ENCODE measurements around the gene ASB4.

Gene ASB4, protein sequence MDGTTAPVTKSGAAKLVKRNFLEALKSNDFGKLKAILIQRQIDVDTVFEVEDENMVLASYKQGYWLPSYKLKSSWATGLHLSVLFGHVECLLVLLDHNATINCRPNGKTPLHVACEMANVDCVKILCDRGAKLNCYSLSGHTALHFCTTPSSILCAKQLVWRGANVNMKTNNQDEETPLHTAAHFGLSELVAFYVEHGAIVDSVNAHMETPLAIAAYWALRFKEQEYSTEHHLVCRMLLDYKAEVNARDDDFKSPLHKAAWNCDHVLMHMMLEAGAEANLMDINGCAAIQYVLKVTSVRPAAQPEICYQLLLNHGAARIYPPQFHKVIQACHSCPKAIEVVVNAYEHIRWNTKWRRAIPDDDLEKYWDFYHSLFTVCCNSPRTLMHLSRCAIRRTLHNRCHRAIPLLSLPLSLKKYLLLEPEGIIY

DNA sequence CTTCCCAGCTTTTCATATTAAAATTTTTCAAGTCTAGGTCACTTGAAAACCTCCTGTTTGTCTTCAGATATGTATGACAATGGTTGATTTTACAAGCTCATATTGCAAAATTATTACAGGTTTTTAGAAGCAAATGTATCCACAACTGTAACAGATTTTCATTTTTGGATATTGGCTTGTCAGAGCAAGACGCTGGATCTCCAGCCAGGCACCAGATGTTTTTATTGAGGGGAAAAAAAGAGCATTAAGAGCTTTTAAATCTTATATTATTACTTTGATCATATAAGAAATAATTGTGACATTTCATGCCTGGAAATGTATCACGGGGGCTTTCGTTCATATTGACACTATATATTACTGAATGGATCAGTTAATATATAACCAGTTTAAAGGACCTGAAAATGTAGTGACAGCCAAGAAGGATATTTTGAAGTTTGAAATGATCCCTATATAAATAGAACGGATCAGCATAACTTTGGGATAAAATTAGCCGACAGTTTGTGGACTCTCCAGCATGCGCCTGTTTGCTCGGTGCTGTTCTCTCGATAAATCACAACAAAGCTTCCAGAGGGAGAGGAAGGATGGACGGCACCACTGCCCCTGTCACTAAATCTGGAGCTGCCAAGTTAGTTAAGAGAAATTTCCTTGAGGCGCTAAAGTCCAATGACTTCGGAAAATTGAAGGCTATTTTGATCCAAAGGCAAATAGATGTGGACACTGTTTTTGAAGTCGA lies at the start of gene ASB4:
ASB4 (plus strand) TSS at position 553 of the 733 bp plus-strand sequence; CDS start at position 582, 29 bp downstream.
- no peaks in the 10 kb centered on the region for H3K36me3 ChIP-seq
- H3K27ac ChIP-seq, result no peak within 1 kb of the TSS
- H3K4me1 ChIP-seq (ENCODE audit: control insufficient read depth in 1 of 2, insufficient read depth in 1 of 2, low read depth in 1 of 2, low read length in 1 of 2), result peaks cover 0 to 4% of the 10 kb centered on the region in 2 experiments
- no peaks in the 10 kb centered on the region for H3K27me3 ChIP-seq
- no peaks in the 10 kb centered on the region for H3K9me3 ChIP-seq
- TF ChIP-seq, protein P1, sequence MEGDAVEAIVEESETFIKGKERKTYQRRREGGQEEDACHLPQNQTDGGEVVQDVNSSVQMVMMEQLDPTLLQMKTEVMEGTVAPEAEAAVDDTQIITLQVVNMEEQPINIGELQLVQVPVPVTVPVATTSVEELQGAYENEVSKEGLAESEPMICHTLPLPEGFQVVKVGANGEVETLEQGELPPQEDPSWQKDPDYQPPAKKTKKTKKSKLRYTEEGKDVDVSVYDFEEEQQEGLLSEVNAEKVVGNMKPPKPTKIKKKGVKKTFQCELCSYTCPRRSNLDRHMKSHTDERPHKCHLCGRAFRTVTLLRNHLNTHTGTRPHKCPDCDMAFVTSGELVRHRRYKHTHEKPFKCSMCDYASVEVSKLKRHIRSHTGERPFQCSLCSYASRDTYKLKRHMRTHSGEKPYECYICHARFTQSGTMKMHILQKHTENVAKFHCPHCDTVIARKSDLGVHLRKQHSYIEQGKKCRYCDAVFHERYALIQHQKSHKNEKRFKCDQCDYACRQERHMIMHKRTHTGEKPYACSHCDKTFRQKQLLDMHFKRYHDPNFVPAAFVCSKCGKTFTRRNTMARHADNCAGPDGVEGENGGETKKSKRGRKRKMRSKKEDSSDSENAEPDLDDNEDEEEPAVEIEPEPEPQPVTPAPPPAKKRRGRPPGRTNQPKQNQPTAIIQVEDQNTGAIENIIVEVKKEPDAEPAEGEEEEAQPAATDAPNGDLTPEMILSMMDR (IDR thresholded peaks at IDR 0.05), result no peak
- H3K4me3 ChIP-seq (ENCODE audit: low read depth in 1 of 2, low read length in 1 of 2), result no peak within 1 kb of the TSS

DNA sequence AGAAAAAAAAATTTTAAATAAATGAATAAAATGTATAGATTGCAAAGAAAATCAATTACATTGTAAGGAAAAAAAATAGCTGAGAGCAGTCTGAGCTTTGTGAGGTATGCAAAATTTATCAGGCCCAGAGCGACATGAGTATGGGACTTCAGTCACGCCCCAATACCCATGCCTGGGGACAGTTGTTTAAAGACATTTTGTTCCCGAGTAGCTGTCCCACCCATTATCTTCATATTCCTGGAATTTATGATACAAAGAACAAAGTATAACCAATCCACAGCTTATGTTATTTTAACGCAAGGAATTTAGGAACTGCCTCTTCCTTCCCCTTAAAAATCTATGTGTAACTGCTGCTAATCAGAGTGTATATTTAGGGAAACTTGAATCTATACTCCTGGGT lies 49.3 kb upstream of the ASB4 start:
- Histone ChIP-seq H3K27ac (no peak overlapping the region), H3K9me3 (no peaks in the 10 kb centered on the region), H3K27me3 (peaks cover 19% of the 10 kb centered on the region), H3K36me3 (no peaks in the 10 kb centered on the region), H3K4me3 (ENCODE audit: low read depth in 1 of 2, low read length in 1 of 2) (no peak overlapping the region), H3K4me1 (ENCODE audit: control insufficient read depth in 1 of 2, insufficient read depth in 1 of 2, low read depth in 1 of 2, low read length in 1 of 2) (peaks cover 10 to 13% of the 10 kb centered on the region in 2 experiments)
- TF ChIP-seq, protein P1 (IDR thresholded peaks at IDR 0.05), result no peak

DNA sequence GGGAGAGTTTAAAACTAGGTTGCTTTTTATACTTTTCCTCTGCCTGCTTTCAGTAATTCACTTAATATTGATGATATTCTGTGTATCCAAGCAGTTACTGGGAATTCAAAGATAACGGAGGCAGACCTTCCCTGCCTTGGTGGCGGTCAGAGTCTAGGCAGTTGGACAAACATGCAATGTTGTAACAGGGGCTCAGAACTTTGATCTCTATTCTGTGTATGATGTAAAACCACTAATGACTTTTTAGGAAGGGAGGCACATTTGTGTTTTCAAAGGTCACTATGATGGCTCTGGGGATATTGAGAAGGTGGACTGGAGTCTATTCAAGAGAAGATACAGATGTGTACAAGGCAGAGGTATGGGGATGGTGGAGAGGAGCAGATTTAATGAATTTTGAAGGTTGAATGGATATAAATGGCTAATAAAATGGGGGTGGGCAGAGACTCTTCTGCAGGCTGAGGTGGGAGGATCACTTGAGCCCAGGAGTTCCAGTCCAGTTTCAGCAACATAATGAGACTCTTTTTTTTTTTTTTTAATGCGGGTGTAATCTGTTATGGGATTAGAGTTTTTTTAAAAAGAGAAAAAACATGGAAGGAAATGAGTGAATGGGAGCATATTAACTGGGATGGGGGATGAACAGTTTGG lies 45.2 kb upstream of the ASB4 start:
- Histone ChIP-seq H3K27me3 (peaks cover 2% of the 10 kb centered on the region), H3K9me3 (no peaks in the 10 kb centered on the region), H3K36me3 (no peaks in the 10 kb centered on the region), H3K4me1 (ENCODE audit: control insufficient read depth in 1 of 2, insufficient read depth in 1 of 2, low read depth in 1 of 2, low read length in 1 of 2) (no peaks in the 10 kb centered on the region), H3K4me3 (ENCODE audit: low read depth in 1 of 2, low read length in 1 of 2) (no peak overlapping the region), H3K27ac (no peak overlapping the region)
- TF ChIP-seq, protein P1 (IDR thresholded peaks at IDR 0.05), result no peak

DNA sequence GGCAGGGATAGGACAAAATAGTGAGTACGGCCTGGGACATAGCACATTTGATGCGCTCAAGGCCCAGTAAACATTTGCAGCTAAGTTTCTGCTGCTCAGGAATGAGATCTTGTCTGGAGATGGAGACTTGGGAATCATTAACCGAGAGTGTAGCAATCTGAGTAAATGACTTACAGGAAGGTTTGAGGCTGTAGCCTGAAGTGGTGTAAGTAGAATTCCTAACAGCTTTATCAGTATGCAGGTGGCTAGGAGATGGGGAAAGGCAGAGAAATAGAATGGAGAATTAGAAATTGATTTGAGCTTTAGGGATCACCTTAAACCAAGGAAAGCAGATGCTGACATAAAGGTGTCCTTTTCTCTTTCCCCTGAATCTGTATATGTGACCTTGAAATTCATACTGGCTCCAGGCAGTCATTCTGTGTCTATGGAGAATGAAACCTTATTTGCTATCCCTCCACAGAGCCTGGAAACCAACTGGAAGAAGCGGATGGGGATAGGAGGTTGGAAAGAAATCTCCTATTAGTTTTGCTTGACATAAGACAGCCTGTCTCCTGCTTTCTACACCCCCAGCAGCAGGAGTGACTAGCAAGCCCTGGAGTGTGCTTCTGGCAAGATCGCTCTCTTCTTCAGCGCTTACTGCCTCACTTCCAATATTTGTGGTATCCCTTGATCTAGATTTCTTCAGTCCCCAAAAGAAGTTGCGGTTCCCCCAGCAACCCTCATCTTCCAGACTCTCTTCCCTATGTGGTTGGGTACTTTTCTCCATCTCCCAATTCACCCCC lies 44.5 kb upstream of the ASB4 start:
- H3K4me3 ChIP-seq (ENCODE audit: low read depth in 1 of 2, low read length in 1 of 2), result no peak overlapping the region
- no peaks in the 10 kb centered on the region for H3K36me3 ChIP-seq
- no peaks in the 10 kb centered on the region for H3K4me1 ChIP-seq (ENCODE audit: control insufficient read depth in 1 of 2, insufficient read depth in 1 of 2, low read depth in 1 of 2, low read length in 1 of 2)
- no peaks in the 10 kb centered on the region for H3K9me3 ChIP-seq
- no peaks in the 10 kb centered on the region for H3K27me3 ChIP-seq
- H3K27ac ChIP-seq, result no peak overlapping the region
- TF ChIP-seq, protein P1 (IDR thresholded peaks at IDR 0.05), result no peak

DNA sequence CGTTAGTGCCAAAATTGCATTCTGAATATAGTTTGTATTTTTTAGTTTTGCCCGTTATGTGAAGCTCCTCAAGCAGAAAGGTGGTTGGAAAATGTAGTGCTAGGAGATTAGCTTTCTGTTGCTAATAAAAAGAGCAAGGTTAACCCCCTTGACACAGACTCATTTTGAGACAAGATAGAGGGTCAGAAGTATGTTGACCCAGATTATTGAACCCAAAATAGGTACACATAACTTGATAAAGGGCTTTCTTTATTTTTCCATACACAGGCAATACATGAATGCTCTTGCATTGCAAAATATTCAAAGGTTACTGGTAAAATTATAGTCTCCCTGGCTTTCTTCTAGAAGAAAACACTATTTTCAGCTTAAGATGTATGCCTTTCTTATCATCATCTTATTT lies 40.9 kb upstream of the ASB4 start:
- H3K4me1 ChIP-seq (ENCODE audit: control insufficient read depth in 1 of 2, insufficient read depth in 1 of 2, low read depth in 1 of 2, low read length in 1 of 2), result no peaks in the 10 kb centered on the region
- H3K36me3 ChIP-seq, result no peaks in the 10 kb centered on the region
- no peak overlapping the region for H3K4me3 ChIP-seq (ENCODE audit: low read depth in 1 of 2, low read length in 1 of 2)
- H3K27ac ChIP-seq, result no peak overlapping the region
- H3K27me3 ChIP-seq, result no peaks in the 10 kb centered on the region
- TF ChIP-seq, protein P1 (IDR thresholded peaks at IDR 0.05), result no peak
- H3K9me3 ChIP-seq, result no peaks in the 10 kb centered on the region
